ENCODE measurements around the gene PDXDC1.
"Not testable (repeated sequence)": the region's sequence is repeated elsewhere in the genome, so short reads cannot be mapped to it uniquely, and the experiment has no call there.

GRCh38 chr16:15022194-15022593 lies 47.4 kb downstream of the PDXDC1 start:
- TF ChIP-seq ZNF274 (IDR thresholded peaks at IDR 0.05; ENCODE audit: borderline replicate concordance, low read depth, low read length); ZKSCAN1 (IDR thresholded peaks at IDR 0.05; ENCODE audit: low read depth, low read length); YY1 (IDR thresholded peaks at IDR 0.05; ENCODE audit: borderline replicate concordance in 1 of 3, control insufficient read depth in 1 of 3, extremely low read depth in 1 of 3, insufficient read depth in 3 of 3, insufficient read length in 1 of 3, insufficient replicate concordance in 2 of 3, low read depth in 1 of 3, low read length in 2 of 3); ZNF253 (CRISPR knock-in tag; conservative IDR thresholded peaks at IDR 0.05); JUND (IDR thresholded peaks at IDR 0.05; ENCODE audit: borderline replicate concordance, low read depth, low read length); JUND (tag; IDR thresholded peaks at IDR 0.05; ENCODE audit: borderline replicate concordance, low read depth, low read length); HMG20A (CRISPR knock-in tag; conservative IDR thresholded peaks at IDR 0.05); TARDBP (IDR thresholded peaks at IDR 0.05); NKRF (IDR thresholded peaks at IDR 0.05; ENCODE audit: borderline replicate concordance); CEBPB (tag; IDR thresholded peaks at IDR 0.05); SIN3A (IDR thresholded peaks at IDR 0.05; ENCODE audit: borderline replicate concordance in 2 of 2, control insufficient read depth in 1 of 2, low read depth in 2 of 2, low read length in 2 of 2); NFRKB (IDR thresholded peaks at IDR 0.05; ENCODE audit: low read depth); ZBED1 (IDR thresholded peaks at IDR 0.05): not testable (repeated sequence)
- peak; percentile 71 to 74 (median 73) for TF ChIP-seq CTCF (IDR thresholded peaks at IDR 0.05 in 2 of 3, conservative IDR thresholded peaks at IDR 0.05 in 1 of 3; ENCODE audit: insufficient read depth in 2 of 3, low read depth in 1 of 3, low read length in 3 of 3)
- peak in 1 of 2 experiments; percentile 71; a peak in 2 of 4 replicates for TF ChIP-seq RAD21 (CRISPR knock-in tag; conservative IDR thresholded peaks at IDR 0.05 in 1 of 2, IDR thresholded peaks at IDR 0.05 in 1 of 2)

Data from K562 (cell line).